MV-4-11 (cell line): ENCODE results near the gene MBP.

ENCODE experiments used
- DNase-seq: peaks from one replicate; lab custom pipeline; 2025; lab: John Stamatoyannopoulos, UW

MBP gene

GRCh38 chr18:77132369-77133050 is at the start of gene MBP:
TSS of gene MBP (minus strand) at chr18:77132783. CDS start at chr18:77105261, 27,522 bp downstream.
- no peak for DNase-seq

GRCh38 chr18:77181950-77182707 is 49.5 kb upstream of the MBP start:
- DNase-seq, result peak; percentile 30

GRCh38 chr18:77178559-77178958 is 46.0 kb upstream of the MBP start:
- peak; percentile 66 for DNase-seq

GRCh38 chr18:77177009-77177408 is 44.4 kb upstream of the MBP start:
- DNase-seq, result no peak

- DNase-seq, result no peak
Measured at GRCh38 chr18:77173275-77174030, 40.9 kb upstream of the MBP start.

GRCh38 chr18:77170890-77171410 is 38.4 kb upstream of the MBP start:
- no peak for DNase-seq

- no peak for DNase-seq
Measured at GRCh38 chr18:77168811-77169311, 36.3 kb upstream of the MBP start.

- DNase-seq, result no peak
Measured at GRCh38 chr18:77167251-77167650, 34.7 kb upstream of the MBP start.

- DNase-seq, result no peak
Measured at GRCh38 chr18:77166523-77166922, 33.9 kb upstream of the MBP start.

- DNase-seq, result no peak
Measured at GRCh38 chr18:77165503-77166188, 33.1 kb upstream of the MBP start.

- DNase-seq, result no peak
Measured at GRCh38 chr18:77164763-77165485, 32.3 kb upstream of the MBP start.

- DNase-seq, result no peak
Measured at GRCh38 chr18:77164026-77164425, 31.4 kb upstream of the MBP start.

- DNase-seq, result no peak
Measured at GRCh38 chr18:77162580-77162979, 30.0 kb upstream of the MBP start.

GRCh38 chr18:77161961-77162360 is 29.4 kb upstream of the MBP start:
- no peak for DNase-seq

GRCh38 chr18:77161383-77161782 is 28.8 kb upstream of the MBP start:
- no peak for DNase-seq

GRCh38 chr18:77160515-77160914 is 27.9 kb upstream of the MBP start:
- DNase-seq, result peak; percentile 74

GRCh38 chr18:77157312-77157711 is 24.7 kb upstream of the MBP start:
- no peak for DNase-seq

GRCh38 chr18:77155031-77155430 is 22.4 kb upstream of the MBP start:
- no peak for DNase-seq

GRCh38 chr18:77153404-77153803 is 20.8 kb upstream of the MBP start:
- DNase-seq, result no peak

GRCh38 chr18:77151772-77152520 is 19.4 kb upstream of the MBP start:
- DNase-seq, result no peak
